Measurements from ENCODE around the gene PRIM2.
"Not testable (repeated sequence)": the region's sequence is repeated elsewhere in the genome, so short reads cannot be mapped to it uniquely, and the experiment has no call there.

PRIM2 gene

DNA sequence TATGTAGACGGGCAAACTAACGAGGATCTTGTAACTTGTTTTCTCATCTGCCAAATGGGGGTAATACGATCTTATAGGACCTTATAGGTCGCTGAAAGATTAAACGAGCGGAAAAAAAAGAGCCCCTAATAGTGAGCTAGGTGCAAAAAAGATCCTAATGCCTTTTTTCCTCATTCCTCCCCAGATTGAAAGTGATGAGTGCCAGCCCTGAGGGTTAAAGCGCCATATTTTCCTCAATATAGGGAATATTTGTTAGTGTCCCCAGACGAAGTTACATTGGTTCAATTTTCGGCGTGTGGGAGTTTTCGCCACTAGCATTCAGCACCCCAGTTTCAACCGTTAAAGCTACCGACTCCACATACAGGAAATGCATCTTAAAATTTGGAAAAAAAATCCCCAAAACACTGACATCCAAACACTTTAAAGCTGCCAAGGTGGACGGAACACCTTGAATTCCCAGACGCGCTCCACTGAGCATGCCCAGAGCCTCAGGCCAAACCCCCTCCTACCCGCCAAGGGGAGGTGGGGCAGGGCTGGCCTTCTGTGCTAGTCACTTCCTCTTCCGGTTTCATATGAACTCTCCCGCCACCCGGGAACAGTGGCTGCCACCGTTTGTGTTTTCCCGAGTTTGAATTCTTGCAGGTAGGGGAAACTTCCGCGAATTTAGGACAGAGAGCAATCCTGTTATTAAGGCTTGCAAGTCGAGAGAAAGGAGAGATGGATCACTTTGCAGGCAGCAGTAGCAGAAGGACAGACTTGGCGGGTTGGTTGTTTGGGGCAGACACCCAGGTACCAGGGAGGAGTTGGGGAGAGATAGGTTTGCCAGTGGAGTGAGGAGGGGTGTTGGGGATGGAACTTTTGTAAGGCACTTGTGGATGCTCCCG, at the start of gene PRIM2:
PRIM2 (plus strand) TSS at position 571 of the 884 bp plus-strand sequence. CDS start 816 bp downstream, outside the sequence.
- DNase-seq (ENCODE audit: low spot score) = peak; percentile 95

GRCh38 chr6:57268294-57268640, 49.2 kb upstream of the PRIM2 start:
- DNase-seq (ENCODE audit: low spot score) = no peak

DNA sequence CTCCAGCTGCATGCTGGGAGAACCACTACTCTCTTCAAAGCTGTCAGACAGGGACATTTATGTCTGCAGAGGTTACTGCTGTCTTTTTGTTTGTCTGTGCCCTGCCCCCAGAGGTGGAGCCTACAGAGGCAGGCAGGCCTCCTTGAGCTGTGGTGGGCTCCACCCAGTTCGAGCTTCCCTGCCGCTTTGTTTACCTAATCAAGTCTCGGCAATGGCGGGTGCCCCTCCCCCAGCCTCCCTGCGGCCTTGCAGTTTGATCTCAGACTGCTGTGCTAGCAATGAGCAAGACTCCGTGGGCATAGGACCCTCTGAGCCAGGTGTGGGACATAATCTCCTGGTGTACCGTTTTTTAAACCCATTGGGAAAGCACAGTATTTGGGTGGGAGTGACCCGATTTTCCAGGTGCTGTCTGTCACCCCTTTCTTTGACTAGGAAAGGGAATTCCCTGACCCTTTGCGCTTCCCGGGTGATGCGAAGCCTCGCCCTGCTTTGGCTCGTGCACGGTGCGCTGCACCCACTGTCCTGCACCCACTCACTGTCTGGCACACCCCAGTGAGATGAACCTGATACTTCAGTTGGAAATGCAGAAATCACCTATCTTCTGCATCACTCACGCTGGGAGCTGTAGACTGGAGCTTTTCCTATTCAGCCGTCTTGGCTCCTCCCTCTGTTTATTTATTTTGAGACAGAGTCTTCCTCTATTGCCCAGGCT, 43.2 kb upstream of the PRIM2 start:
- not testable (repeated sequence) for DNase-seq (ENCODE audit: low spot score)

- no peak for DNase-seq (ENCODE audit: low spot score)
Measured at GRCh38 chr6:57275384-57275783, 42.0 kb upstream of the PRIM2 start.

DNA sequence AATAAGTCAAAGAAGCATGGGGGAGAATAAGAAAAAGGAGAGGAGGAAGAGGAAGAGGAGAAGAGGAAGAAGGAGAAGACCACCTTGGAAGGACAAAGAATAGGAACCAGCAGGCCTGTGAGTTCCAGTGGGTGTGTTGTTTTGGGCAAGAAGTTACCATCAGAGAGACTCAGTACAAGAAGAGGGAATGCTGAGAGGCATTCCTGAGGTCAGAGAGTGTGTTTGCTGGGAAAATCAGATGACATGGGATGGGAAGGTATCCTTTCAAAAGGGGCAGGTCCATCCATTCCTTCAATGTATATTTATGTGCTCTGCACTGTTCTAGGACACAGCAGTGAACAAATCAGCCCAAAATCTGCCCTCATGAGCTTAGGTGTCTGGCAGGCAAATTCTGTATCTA, 40.5 kb upstream of the PRIM2 start:
- peak; percentile 60 for DNase-seq (ENCODE audit: low spot score)

- DNase-seq (ENCODE audit: low spot score) = no peak
Measured at GRCh38 chr6:57278570-57278969, 38.9 kb upstream of the PRIM2 start.

- no peak for DNase-seq (ENCODE audit: low spot score)
Measured at GRCh38 chr6:57279013-57279412, 38.4 kb upstream of the PRIM2 start.

GRCh38 chr6:57283106-57283505, 34.3 kb upstream of the PRIM2 start:
- no peak for DNase-seq (ENCODE audit: low spot score)

GRCh38 chr6:57283911-57284455, 33.4 kb upstream of the PRIM2 start:
- DNase-seq (ENCODE audit: low spot score) = no peak

- not testable (repeated sequence) for DNase-seq (ENCODE audit: low spot score)
Measured at GRCh38 chr6:57288136-57288535, 29.3 kb upstream of the PRIM2 start.

DNA sequence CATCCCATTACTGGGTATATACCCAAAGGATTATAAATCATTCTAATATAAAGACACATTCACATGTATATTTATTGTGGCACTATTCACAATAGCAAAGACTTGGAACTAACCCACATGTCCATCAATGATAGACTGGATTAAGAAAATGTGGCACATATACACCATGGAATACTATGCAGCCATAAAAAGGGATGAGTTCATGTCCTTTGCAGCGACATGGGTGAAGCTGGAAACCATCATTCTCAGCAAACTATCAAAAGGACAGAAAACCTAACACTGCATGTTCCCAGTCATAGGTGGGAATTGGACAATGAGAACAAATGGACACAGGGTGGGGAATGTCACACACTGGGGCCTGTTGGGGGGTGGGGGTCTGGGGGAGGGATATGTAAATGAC, 24.0 kb upstream of the PRIM2 start:
- DNase-seq (ENCODE audit: low spot score) = not testable (repeated sequence)

DNA sequence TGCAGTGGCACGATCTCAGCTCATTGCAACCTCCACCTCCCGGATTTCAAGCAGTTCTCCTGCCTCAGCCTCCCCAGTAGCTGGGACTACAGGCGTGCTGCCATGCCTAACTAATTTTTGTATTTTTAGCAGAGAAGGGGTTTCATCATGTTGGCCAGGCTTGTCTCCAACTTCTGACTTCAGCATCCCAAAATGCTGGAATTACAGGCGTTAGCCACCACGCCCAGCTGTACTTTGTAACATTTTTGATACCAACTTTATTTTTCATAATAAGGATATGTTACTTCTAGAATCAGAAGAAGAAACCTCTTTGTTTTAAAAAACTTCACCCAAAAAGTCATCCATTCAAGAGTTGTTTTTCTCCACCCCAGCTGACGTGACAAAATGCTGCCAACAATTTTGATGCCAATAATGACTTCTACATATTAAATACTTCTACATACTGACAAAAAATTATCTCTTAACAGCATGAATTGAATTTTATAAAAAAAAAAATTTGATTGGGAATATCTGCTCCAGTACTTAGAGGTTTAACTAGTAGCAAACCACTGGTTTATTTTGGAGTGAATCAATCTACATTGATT, 22.5 kb upstream of the PRIM2 start:
- no peak for DNase-seq (ENCODE audit: low spot score)

DNA sequence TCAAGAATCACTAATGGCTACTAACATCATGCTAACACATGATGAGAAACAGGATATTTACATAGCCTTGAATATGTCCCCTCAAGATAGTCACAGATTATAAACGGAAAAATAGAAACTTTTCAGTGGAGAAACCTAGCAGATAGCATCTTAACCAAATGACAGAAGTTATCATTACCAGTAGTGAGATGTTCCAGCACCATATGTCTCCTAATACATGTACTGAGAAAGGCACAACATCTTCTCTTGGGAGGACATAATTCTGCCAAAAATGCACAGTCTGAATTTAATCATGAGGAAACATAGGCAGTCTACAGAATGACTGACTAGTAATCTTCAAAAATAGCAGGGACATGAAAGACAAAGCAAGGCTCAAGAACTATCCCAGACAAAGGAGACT, 19.9 kb upstream of the PRIM2 start:
- no peak for DNase-seq (ENCODE audit: low spot score)

DNA sequence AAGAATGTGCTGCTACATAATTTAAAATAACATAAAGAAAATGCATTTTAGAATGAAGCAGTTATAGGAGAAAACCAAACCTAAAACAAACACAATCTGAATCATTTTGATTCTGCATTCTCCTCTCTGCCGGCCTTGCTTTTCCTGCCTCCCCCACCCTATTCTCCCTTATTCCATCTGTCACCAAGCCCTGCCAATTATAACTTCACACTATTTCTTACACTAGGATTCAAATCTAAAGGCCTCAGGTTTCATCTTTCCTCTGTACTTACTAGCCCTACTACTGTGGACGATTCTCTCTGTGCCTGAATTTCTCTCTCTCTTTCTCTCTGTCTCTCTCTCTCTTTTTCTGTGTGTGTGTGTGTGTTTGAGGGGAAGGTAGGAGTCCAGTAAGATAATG, 18.7 kb upstream of the PRIM2 start:
- no peak for DNase-seq (ENCODE audit: low spot score)

GRCh38 chr6:57301757-57302156, 15.7 kb upstream of the PRIM2 start:
- DNase-seq (ENCODE audit: low spot score) = no peak

- DNase-seq (ENCODE audit: low spot score) = no peak
Measured at GRCh38 chr6:57302477-57302876, 15.0 kb upstream of the PRIM2 start.

- peak; percentile 56 for DNase-seq (ENCODE audit: low spot score)
Measured at GRCh38 chr6:57303931-57304681, 13.3 kb upstream of the PRIM2 start.

DNA sequence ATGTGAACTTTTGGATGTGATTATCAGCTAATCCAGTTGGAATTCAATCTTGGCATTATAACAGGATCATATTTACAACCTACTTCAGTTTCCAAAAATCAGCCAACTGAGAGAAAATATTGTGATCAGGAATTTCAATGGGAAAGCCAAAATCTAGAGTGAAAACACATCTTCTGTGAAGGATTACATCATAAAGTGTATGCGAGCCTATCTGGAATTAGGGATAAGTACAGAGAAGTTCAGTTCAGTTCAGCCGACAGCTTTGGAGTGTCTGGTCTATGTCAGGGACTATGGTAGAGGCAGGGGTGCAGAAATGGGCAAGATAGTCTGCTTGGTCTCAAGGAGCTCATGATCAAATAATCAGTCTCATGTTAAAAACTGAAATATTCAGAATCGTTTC, 12.3 kb upstream of the PRIM2 start:
- DNase-seq (ENCODE audit: low spot score) = peak; percentile 18

- DNase-seq (ENCODE audit: low spot score) = peak; percentile 47
Measured at GRCh38 chr6:57305761-57306160, 11.7 kb upstream of the PRIM2 start.

GRCh38 chr6:57306273-57306672, 11.2 kb upstream of the PRIM2 start:
- no peak for DNase-seq (ENCODE audit: low spot score)

DNA sequence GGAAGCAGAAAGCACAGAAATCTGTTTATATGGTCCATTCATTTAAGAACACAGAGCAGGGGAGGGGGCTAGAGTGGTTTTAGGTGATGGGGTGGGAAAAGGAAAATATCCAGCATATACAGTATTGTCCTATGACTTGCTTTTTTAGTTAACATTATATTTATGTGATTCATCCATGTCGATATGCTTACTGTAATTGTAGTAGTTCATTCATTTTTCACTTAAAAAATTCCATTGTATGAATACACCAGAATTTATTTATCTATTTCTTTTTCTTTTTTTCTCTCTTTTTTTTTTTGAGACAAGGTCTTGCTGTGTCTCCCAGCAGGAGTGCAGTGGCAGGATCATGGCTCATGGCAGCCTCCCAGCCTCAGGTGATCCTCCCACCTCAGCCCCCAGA, 9.6 kb upstream of the PRIM2 start:
- DNase-seq (ENCODE audit: low spot score) = no peak

DNA sequence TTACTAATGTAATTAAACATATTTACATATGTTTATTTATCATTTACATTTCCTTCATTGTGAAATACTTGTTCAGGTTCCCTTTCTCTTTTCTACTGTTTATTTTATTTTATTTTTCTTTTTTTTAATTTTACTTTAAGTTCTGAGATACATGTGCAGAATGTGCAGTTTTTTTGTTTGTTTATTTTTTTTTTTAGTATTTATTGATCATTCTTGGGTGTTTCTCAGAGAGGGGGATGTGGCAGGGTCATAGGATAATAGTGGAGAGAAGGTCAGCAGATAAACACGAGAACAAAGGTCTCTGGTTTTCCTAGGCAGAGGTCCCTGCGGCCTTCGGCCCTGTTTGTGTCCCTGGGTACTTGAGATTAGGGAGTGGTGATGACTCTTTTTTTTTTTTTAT, 8.7 kb upstream of the PRIM2 start:
- not testable (repeated sequence) for DNase-seq (ENCODE audit: low spot score)

Data from GM03348 (cell line).